ENCODE data around the gene OGFOD3.

Gene OGFOD3

DNA sequence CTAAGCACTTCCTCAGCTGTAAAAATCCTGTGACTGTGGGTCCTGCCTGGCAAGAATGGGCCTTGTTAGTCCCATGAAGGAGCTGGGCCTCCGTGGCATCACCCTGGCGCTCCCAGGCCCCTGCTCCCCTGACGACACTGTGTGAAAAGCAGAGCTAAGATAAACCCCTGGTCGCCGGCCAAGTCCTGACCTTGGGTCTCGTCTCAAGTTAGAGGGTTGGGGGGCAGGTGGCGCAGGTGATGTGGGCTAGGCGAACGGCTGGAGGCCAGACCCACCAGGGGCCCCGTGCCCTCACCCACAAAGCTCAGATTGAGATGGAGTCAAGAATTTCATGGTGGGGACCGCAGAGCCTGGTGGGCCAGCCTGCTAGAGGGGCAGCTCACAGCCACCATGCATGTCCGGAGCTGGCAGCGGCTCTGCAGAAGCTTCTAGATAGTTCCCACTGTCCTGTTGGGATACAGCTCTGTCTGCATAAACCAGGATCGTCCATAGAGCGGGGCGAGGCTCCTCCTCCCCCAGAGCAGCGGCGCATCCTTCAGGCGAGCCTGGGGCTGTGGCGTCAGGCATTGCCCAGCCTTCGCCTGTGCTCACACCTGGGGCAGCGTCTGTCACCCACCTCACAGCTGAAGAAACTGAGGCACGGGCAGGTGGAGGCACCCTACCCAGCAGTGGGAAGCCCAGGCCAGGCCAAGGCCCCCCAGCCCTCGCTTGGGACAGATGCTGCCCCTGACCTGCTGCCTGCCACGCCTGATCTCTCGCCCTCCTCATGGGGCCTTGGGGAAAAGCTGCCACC, 20.2 kb upstream of the OGFOD3 start:
- Histone ChIP-seq H3K4me3 (ENCODE audit: low read depth, low read length) (no peak overlapping the region), H3K36me3 (ENCODE audit: control insufficient read depth, insufficient read depth, low read length) (peaks cover 13% of the 10 kb centered on the region), H3K9me3 (ENCODE audit: control insufficient read depth, insufficient read depth, low read length) (no peaks in the 10 kb centered on the region), H3K9ac (ENCODE audit: low read depth, low read length) (no peak overlapping the region), H3K4me1 (ENCODE audit: control insufficient read depth, insufficient read depth, low read length) (no peaks in the 10 kb centered on the region), H3K27me3 (ENCODE audit: control insufficient read depth, insufficient read depth, low read length) (no peaks in the 10 kb centered on the region)

DNA sequence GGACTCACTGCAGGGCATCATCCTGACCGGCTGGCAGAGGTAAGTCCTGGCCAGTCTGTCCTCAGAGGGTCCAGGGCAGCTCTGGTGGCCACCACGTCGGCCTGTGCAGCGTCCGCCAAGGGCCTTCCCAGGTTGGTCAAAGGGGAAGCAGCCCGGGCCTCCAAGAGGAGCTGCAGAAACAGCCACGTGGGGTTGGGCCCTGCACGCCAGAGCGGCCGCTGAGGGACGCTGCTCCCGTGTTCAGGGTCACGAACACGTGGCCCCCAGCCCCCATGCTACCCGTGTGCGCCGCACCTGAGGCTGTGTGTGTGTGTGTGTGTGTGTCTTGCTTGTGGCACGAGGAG, 18.9 kb upstream of the OGFOD3 start:
- Histone ChIP-seq H3K36me3 (ENCODE audit: control insufficient read depth, insufficient read depth, low read length) (peaks cover 2% of the 10 kb centered on the region), H3K4me3 (ENCODE audit: low read depth, low read length) (no peak overlapping the region), H3K9ac (ENCODE audit: low read depth, low read length) (no peak overlapping the region), H3K27me3 (ENCODE audit: control insufficient read depth, insufficient read depth, low read length) (no peaks in the 10 kb centered on the region), H3K9me3 (ENCODE audit: control insufficient read depth, insufficient read depth, low read length) (no peaks in the 10 kb centered on the region), H3K4me1 (ENCODE audit: control insufficient read depth, insufficient read depth, low read length) (no peaks in the 10 kb centered on the region)

DNA sequence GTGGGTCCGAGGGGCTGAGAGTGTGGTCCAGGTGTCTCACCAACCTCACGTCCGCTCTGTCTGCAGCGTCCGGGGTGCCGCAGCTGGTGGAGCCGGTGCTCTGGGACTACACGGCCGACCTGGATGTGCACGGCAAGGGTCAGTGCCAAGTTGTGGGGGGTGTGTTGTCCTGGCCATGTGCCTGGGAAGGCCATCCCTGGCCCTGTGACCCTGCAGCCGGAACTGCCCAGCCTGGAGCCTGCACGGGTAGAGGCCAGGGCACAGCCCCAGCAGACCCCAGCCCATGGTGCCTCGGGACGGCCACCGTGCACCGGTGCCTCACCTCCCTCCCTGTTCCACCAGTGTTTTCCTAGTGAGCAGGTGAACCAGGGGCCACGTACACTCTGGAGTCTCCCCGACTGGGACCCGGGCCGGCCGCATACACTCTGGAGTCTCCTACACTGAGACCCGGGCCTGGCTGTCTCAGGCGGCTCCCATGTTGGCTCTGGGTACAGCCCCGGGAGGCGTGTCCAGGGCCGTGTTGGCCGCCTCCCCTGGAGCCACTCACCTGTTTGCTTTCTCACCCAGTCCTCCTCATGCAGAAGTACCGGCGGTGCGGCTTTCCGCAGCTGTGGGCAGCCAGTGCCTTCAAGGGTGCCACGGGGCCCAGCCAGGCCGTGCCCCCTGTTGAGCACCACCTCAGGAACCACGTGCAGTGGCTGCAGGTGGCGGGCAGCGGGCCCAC, 18.4 kb upstream of the OGFOD3 start:
- Histone ChIP-seq H3K27me3 (ENCODE audit: control insufficient read depth, insufficient read depth, low read length) (no peaks in the 10 kb centered on the region), H3K9ac (ENCODE audit: low read depth, low read length) (no peak overlapping the region), H3K36me3 (ENCODE audit: control insufficient read depth, insufficient read depth, low read length) (peaks cover 2% of the 10 kb centered on the region)

DNA sequence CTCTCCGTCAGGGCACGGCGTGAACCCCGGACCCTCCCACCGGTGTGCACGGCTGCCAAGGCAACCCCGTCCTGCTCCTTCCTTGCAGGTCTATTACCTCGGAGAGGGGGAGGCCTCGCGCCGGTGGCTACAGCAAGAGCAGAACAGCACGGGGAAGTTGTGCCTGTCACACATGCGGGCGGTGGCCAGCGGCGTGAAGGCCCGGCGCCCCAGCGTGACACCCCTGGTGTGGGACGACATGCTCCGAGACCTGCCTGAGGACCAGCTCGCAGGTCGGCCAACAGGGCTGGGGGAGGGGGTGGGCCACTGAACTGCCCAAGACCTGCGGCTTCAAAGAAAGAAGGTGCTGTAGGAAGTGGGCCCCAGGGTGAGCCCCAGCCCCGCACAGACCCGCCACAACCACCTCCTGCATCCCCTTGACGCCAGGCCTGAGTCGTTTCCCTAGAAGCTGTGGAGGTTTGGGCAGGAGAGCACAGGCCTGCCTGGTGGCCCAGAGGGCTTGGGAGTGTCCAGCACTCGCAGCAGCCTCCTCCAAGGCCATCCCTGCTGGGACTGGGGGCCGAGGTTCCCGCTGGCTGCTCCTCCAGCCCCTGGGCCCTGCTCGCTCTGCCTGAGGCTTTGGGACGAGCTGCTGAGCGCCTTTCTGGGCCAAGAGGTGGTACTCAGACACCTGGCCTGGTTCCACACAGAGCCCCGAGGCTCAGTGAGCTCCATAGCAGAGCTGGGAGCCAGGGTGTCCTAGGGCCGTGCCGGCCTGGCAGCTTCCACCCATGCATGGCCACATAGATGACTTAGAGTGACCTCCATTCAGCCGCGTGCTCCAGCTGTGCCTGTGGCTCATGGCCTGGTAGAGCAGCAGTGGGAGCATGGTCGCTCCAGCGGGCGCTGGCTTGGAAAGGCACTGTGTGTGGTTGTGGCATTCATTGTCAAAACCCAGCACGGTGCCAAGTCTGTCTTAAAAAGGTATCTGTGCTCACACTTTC, 17.5 kb upstream of the OGFOD3 start:
- Histone ChIP-seq H3K4me3 (ENCODE audit: low read depth, low read length) (no peak overlapping the region), H3K36me3 (ENCODE audit: control insufficient read depth, insufficient read depth, low read length) (peaks cover 2% of the 10 kb centered on the region), H3K9me3 (ENCODE audit: control insufficient read depth, insufficient read depth, low read length) (no peaks in the 10 kb centered on the region), H3K4me1 (ENCODE audit: control insufficient read depth, insufficient read depth, low read length) (no peaks in the 10 kb centered on the region), H3K27me3 (ENCODE audit: control insufficient read depth, insufficient read depth, low read length) (no peaks in the 10 kb centered on the region), H3K9ac (ENCODE audit: low read depth, low read length) (no peak overlapping the region)

More for the DNA sequence above, 18.4 kb upstream of the OGFOD3 start:
- Histone ChIP-seq H3K4me3 (ENCODE audit: low read depth, low read length) (no peak overlapping the region), H3K9me3 (ENCODE audit: control insufficient read depth, insufficient read depth, low read length) (no peaks in the 10 kb centered on the region), H3K4me1 (ENCODE audit: control insufficient read depth, insufficient read depth, low read length) (no peaks in the 10 kb centered on the region)

DNA sequence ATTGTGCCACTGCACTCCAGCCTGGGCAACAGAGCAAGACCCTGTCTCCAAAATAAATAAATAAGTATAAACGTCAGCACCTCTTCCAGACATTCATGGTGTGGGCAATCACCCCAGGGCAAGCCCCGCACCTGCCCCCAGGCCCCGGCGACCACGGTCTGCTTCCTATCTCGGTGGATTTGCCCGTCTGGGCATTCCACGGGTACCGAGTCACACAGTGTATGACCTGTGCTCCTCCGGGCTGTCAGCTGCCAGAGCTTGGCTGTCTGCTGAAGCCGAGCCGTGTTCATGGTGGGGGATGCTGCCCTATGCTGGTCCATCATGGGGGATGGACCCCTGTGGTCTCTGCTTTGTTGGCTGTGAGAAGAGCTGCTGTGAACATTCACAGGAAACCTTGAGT, 16.7 kb upstream of the OGFOD3 start:
- Histone ChIP-seq H3K36me3 (ENCODE audit: control insufficient read depth, insufficient read depth, low read length) (peaks cover 2% of the 10 kb centered on the region), H3K4me1 (ENCODE audit: control insufficient read depth, insufficient read depth, low read length) (no peaks in the 10 kb centered on the region), H3K4me3 (ENCODE audit: low read depth, low read length) (no peak overlapping the region), H3K27me3 (ENCODE audit: control insufficient read depth, insufficient read depth, low read length) (no peaks in the 10 kb centered on the region), H3K9ac (ENCODE audit: low read depth, low read length) (no peak overlapping the region), H3K9me3 (ENCODE audit: control insufficient read depth, insufficient read depth, low read length) (no peaks in the 10 kb centered on the region)

DNA sequence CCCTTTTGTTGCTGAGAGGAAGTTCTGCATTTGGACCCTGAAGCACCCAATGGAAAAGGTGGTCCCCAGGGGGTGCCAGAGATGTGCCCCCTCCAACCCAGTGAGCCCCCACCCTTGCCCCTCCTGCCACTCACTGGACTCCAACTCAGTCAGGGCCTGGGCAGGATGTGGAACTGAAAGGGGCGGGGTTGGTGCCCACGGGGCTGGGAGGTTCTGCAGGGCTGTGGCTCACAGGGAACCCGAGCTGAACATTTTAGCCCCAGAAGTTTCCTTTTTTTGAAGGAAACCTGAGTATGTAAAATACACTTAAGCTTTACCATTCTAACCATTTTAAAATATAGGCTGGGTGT, 15.8 kb upstream of the OGFOD3 start:
- H3K27me3 ChIP-seq (ENCODE audit: control insufficient read depth, insufficient read depth, low read length): no peaks in the 10 kb centered on the region
- H3K9ac ChIP-seq (ENCODE audit: low read depth, low read length): no peak overlapping the region
- no peaks in the 10 kb centered on the region for H3K4me1 ChIP-seq (ENCODE audit: control insufficient read depth, insufficient read depth, low read length)
- H3K4me3 ChIP-seq (ENCODE audit: low read depth, low read length): no peak overlapping the region
- peaks cover 2% of the 10 kb centered on the region for H3K36me3 ChIP-seq (ENCODE audit: control insufficient read depth, insufficient read depth, low read length)
- no peaks in the 10 kb centered on the region for H3K9me3 ChIP-seq (ENCODE audit: control insufficient read depth, insufficient read depth, low read length)

DNA sequence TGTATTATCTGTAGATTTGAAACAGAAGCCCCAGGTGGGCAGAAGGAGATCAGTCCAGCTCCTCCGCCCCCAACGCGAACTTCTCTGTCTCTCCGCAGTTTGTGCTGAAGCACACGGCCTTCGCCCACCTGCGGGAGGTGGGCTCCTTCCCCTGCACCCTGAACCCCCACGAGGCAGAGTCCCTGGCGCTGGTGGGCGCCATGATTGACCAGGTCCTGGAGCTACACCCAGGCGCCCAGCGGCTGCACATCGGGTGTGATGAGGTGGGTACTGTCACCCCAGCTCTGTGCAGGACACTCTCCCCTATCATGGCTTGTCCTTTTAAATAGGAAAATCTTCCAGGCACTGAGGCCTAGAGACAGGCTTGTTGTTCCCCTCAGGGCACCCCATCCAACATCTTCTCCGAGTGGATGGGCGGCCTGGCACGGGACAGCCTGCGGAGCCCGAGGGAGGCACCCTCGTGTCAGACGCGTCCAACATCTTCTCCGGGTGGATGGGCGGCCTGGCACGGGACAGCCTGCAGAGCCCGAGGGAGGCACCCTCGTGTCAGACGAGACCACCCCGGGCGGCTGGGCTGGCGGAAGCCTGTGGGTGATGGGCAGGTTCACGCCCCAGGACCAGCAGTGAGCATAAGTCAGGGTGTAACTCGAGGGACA, 15.3 kb upstream of the OGFOD3 start:
- no peaks in the 10 kb centered on the region for H3K27me3 ChIP-seq (ENCODE audit: control insufficient read depth, insufficient read depth, low read length)
- peaks cover 2% of the 10 kb centered on the region for H3K36me3 ChIP-seq (ENCODE audit: control insufficient read depth, insufficient read depth, low read length)
- no peaks in the 10 kb centered on the region for H3K4me1 ChIP-seq (ENCODE audit: control insufficient read depth, insufficient read depth, low read length)
- H3K9me3 ChIP-seq (ENCODE audit: control insufficient read depth, insufficient read depth, low read length): no peaks in the 10 kb centered on the region
- H3K4me3 ChIP-seq (ENCODE audit: low read depth, low read length): no peak overlapping the region
- no peak overlapping the region for H3K9ac ChIP-seq (ENCODE audit: low read depth, low read length)

DNA sequence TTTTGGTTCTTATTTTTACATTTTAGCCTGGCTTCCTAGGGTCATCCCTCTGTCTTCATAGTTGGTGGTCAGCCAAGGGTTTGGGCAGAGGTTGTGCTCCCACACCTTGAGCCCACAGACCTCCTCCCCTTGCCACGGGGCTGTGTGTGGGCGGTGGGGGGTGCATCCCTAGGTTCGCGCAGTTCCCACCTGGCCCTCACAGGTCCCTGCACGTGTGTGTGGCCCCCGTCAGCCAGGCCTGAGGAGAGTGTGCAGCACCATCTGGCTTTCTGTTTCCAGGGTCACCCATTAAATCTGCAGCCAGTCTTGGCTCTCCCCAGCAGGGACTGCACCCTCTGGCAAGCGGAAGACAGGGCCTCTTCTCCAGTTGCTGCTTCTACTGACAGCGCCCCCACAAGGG, 13.6 kb upstream of the OGFOD3 start:
- no peak overlapping the region for H3K9ac ChIP-seq (ENCODE audit: low read depth, low read length)
- no peaks in the 10 kb centered on the region for H3K27me3 ChIP-seq (ENCODE audit: control insufficient read depth, insufficient read depth, low read length)
- H3K36me3 ChIP-seq (ENCODE audit: control insufficient read depth, insufficient read depth, low read length): peaks cover 2% of the 10 kb centered on the region
- H3K4me1 ChIP-seq (ENCODE audit: control insufficient read depth, insufficient read depth, low read length): no peaks in the 10 kb centered on the region
- no peak overlapping the region for H3K4me3 ChIP-seq (ENCODE audit: low read depth, low read length)
- no peaks in the 10 kb centered on the region for H3K9me3 ChIP-seq (ENCODE audit: control insufficient read depth, insufficient read depth, low read length)

DNA sequence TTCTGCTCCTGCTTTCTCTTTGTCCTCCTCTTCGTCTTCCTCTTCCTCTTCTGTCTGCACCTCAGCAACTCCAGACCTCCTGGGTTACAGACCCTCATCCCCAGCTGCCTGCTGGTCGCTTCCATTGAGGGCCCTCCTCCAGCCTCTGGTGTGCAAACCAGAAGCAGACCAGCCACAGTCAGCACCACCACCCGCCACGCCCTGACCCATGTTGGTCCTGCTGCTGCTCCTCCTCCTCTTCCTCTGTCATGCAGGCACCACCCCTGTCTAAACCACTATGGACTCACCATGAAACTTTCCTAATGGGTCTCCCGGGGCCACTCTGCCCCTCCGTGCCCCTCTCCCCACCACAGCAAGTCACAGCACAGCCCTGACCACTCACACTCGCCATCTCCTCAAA, 11.4 kb upstream of the OGFOD3 start:
- H3K27me3 ChIP-seq (ENCODE audit: control insufficient read depth, insufficient read depth, low read length): no peaks in the 10 kb centered on the region
- no peaks in the 10 kb centered on the region for H3K9me3 ChIP-seq (ENCODE audit: control insufficient read depth, insufficient read depth, low read length)
- H3K9ac ChIP-seq (ENCODE audit: low read depth, low read length): no peak overlapping the region
- no peaks in the 10 kb centered on the region for H3K36me3 ChIP-seq (ENCODE audit: control insufficient read depth, insufficient read depth, low read length)
- H3K4me1 ChIP-seq (ENCODE audit: control insufficient read depth, insufficient read depth, low read length): no peaks in the 10 kb centered on the region
- H3K4me3 ChIP-seq (ENCODE audit: low read depth, low read length): no peak overlapping the region

DNA sequence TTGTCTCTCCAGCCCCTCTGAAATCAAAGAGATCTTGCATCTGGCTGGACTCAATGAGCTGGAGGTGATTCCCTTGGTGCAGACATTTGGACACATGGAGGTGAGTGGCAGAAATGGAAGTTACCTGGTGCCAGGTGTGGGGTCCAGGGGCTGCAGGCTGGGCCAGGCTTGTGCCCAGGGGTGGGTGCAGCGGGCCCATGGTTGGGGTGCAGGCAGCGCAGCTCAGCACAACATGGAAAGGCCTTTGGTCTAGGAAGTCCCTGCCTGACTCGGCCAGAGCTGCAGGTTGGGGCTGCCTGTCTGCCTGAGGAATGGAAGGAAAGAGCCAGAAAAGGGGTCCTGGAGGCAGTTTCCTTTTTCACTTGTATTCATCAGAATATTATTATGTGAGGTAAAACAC, 10.2 kb upstream of the OGFOD3 start:
- H3K4me1 ChIP-seq (ENCODE audit: control insufficient read depth, insufficient read depth, low read length): no peaks in the 10 kb centered on the region
- H3K9me3 ChIP-seq (ENCODE audit: control insufficient read depth, insufficient read depth, low read length): no peaks in the 10 kb centered on the region
- no peaks in the 10 kb centered on the region for H3K27me3 ChIP-seq (ENCODE audit: control insufficient read depth, insufficient read depth, low read length)
- H3K36me3 ChIP-seq (ENCODE audit: control insufficient read depth, insufficient read depth, low read length): no peaks in the 10 kb centered on the region
- H3K4me3 ChIP-seq (ENCODE audit: low read depth, low read length): no peak overlapping the region
- H3K9ac ChIP-seq (ENCODE audit: low read depth, low read length): no peak overlapping the region

DNA sequence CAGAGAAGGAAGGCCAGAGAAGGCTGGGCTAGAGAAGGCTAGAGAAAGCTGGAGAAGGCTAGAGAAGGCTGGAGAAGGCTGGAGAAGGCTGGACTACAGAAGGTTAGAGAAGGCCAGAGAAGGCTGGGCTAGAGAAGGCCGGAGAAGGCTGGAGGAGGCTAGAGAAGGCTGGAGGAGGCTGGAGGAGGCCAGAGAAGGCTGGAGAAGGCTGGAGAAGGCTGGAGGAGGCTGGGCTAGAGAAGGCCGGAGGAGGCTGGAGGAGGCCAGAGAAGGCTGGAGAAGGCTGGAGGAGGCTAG, 6.4 kb upstream of the OGFOD3 start:
- Histone ChIP-seq H3K4me3 (ENCODE audit: low read depth, low read length) (no peak overlapping the region), H3K4me1 (ENCODE audit: control insufficient read depth, insufficient read depth, low read length) (no peaks in the 10 kb centered on the region), H3K9ac (ENCODE audit: low read depth, low read length) (no peak overlapping the region), H3K27me3 (ENCODE audit: control insufficient read depth, insufficient read depth, low read length) (no peaks in the 10 kb centered on the region), H3K9me3 (ENCODE audit: control insufficient read depth, insufficient read depth, low read length) (no peaks in the 10 kb centered on the region), H3K36me3 (ENCODE audit: control insufficient read depth, insufficient read depth, low read length) (peaks cover 3% of the 10 kb centered on the region)
